H1 (cell line): ENCODE data around the gene CGRRF1. TPM values are rescaled to one million over a fixed set of nuclear protein-coding genes. Genes with fewer than 3 reads are reported as not detected.

Source experiments
- CTCF ChIA-PET: fragments of 300-600 bp; sonication (Branson Sonifier 250); formaldehyde crosslinking; loops from one replicate; lab custom pipeline; 2021; ENCODE audit not compliant: partially characterized antibody; lab: Charles Lee
- POLR2A ChIA-PET: fragments of 300-600 bp; sonication (Branson Sonifier 250); formaldehyde crosslinking; loops from one replicate; lab custom pipeline; 2021; ENCODE audit warnings: inconsistent platforms; ENCODE audit not compliant: partially characterized antibody; lab: Charles Lee
- DNase-seq, 2 experiments: peaks; one replicate each; pipeline versions ENCODE4 v3.0.0 to v3.0.0-alpha.2; 2010 to 2022; ENCODE audit warnings: low spot score in 2 of 2, low read depth in 1 of 2, mixed read lengths in 1 of 2
- FAIRE-seq: peaks from 2 replicates; lab custom pipeline; 2011; peaks lifted over from hg19 to GRCh38; lab: Jason Lieb, UNC
- H2AFZ ChIP-seq: 2 replicates; pipeline ENCODE4 v1.8.1; 2012; ENCODE audit warnings: low read length, inconsistent platforms
- H2AK5ac ChIP-seq: 2 replicates; pipeline ENCODE4 v1.6.1; 2013; ENCODE audit warnings: low read depth, low read length
- H2BK120ac ChIP-seq: replicated peaks from 2 replicates; pipeline ENCODE3; 2013; ENCODE audit warnings: low read depth, low read length, inconsistent platforms
- H2BK12ac ChIP-seq: 2 replicates; pipeline ENCODE4 v1.6.1; 2013; ENCODE audit warnings: low read depth, low read length
- H2BK15ac ChIP-seq: 2 replicates; pipeline ENCODE4 v1.6.1; 2013; ENCODE audit warnings: low read length
- H2BK20ac ChIP-seq: 2 replicates; pipeline ENCODE4 v1.6.1; 2013; ENCODE audit warnings: low read length
- H2BK5ac ChIP-seq: 2 replicates; pipeline ENCODE4 v1.6.1; 2013; ENCODE audit warnings: low read depth, low read length
- H3K14ac ChIP-seq: 2 replicates; pipeline ENCODE4 v1.6.1; 2013; ENCODE audit warnings: inconsistent platforms; ENCODE audit not compliant: insufficient read length
- H3K18ac ChIP-seq: 2 replicates; pipeline ENCODE4 v1.6.1; 2013; ENCODE audit warnings: low read length; ENCODE audit errors: extremely low read depth
- H3K23ac ChIP-seq: 2 replicates; pipeline ENCODE4 v1.6.1; 2013; ENCODE audit warnings: inconsistent platforms; ENCODE audit not compliant: insufficient read length
- H3K23me2 ChIP-seq: 2 replicates; pipeline ENCODE4 v1.6.1; 2013; ENCODE audit warnings: low read depth, low read length
- H3K27ac ChIP-seq: 2 replicates; pipeline ENCODE4 v1.6.1; 2011; ENCODE audit warnings: low read depth, low read length, inconsistent platforms
- H3K27me3 ChIP-seq, 4 experiments: replicated peaks in 1 of 4; 1 replicate in 1 of 4; 2 replicates in 3 of 4; pipeline versions ENCODE4 v1.6.1 to v1.8.1; 2011 to 2013; ENCODE audit warnings: low read length in 3 of 4, mild to moderate bottlenecking in 3 of 4, inconsistent platforms in 2 of 4, mixed read lengths in 2 of 4, moderate library complexity in 1 of 4; ENCODE audit not compliant: control insufficient read depth in 3 of 4, insufficient read depth in 3 of 4; ENCODE audit errors: extremely low read depth in 1 of 4
- H3K36me3 ChIP-seq, 4 experiments: 2 replicates each; pipeline versions ENCODE4 v1.6.1 to v1.8.1; 2011 to 2013; ENCODE audit warnings: mild to moderate bottlenecking in 4 of 4, low read length in 3 of 4, moderate library complexity in 2 of 4, control low read depth in 1 of 4, inconsistent platforms in 1 of 4; ENCODE audit not compliant: insufficient read depth in 4 of 4, control insufficient read depth in 2 of 4
- H3K4ac ChIP-seq: replicated peaks from 2 replicates; pipeline ENCODE3; 2013; ENCODE audit warnings: low read length, low read depth, mixed read lengths, inconsistent platforms; ENCODE audit not compliant: insufficient read length
- H3K4me1 ChIP-seq, 4 experiments: replicated peaks in 1 of 4; 1 replicate in 1 of 4; 2 replicates in 3 of 4; pipeline versions ENCODE4 v1.6.1 to v1.8.1; 2011 to 2013; ENCODE audit warnings: low read length in 3 of 4, inconsistent platforms in 2 of 4, mixed read lengths in 1 of 4; ENCODE audit not compliant: insufficient read depth in 4 of 4, control insufficient read depth in 3 of 4
- H3K4me2 ChIP-seq, 2 experiments: 2 replicates each; pipeline versions ENCODE4 v1.6.1 to v1.8.1; 2011 to 2013; ENCODE audit warnings: low read depth in 2 of 2, low read length in 2 of 2, control low read depth in 1 of 2, inconsistent platforms in 1 of 2, mild to moderate bottlenecking in 1 of 2; ENCODE audit not compliant: insufficient read depth in 1 of 2
- H3K4me3 ChIP-seq, 4 experiments: fragments of 200-600, 300-600 bp in 1 of 4; sonication (generic), shearing (Covaris generic), sonication (Bioruptor Twin) in 1 of 4; 2 replicates each; pipeline versions ENCODE4 v1.5.1 to v1.8.1; 2011 to 2016; ENCODE audit warnings: low read length in 4 of 4, low read depth in 3 of 4, control low read depth in 2 of 4, inconsistent platforms in 2 of 4, mild to moderate bottlenecking in 2 of 4, mixed read lengths in 1 of 4, moderate library complexity in 1 of 4; ENCODE audit not compliant: insufficient read depth in 2 of 4; ENCODE audit errors: extremely low read depth in 1 of 4
- H3K56ac ChIP-seq: replicated peaks from 2 replicates; pipeline ENCODE3; 2013; ENCODE audit warnings: low read depth, mild to moderate bottlenecking, mixed read lengths, low read length, inconsistent platforms; ENCODE audit not compliant: insufficient read length
- H3K79me1 ChIP-seq: 2 replicates; pipeline ENCODE4 v1.6.1; 2013; ENCODE audit warnings: low read depth, low read length, control low read depth
- H3K79me2 ChIP-seq, 2 experiments: 2 replicates each; pipeline versions ENCODE4 v1.6.1 to v1.8.1; 2012 to 2013; ENCODE audit warnings: low read length in 2 of 2, mild to moderate bottlenecking in 2 of 2, inconsistent platforms in 1 of 2; ENCODE audit not compliant: insufficient read depth in 2 of 2, control insufficient read depth in 1 of 2
- H3K9ac ChIP-seq, 4 experiments: replicated peaks in 1 of 4; 1 replicate in 1 of 4; 2 replicates in 3 of 4; pipeline versions ENCODE4 v1.6.1 to v1.8.1; 2011 to 2013; ENCODE audit warnings: low read depth in 3 of 4, low read length in 3 of 4, control low read depth in 2 of 4, mild to moderate bottlenecking in 2 of 4, moderate library complexity in 2 of 4, inconsistent platforms in 1 of 4; ENCODE audit errors: extremely low read depth in 1 of 4
- H3K9me3 ChIP-seq, 2 experiments: 2 replicates each; pipeline versions ENCODE4 v1.6.1 to v1.8.1; 2012 to 2013; ENCODE audit warnings: mild to moderate bottlenecking in 2 of 2, moderate library complexity in 2 of 2, control low read depth in 1 of 2, inconsistent platforms in 1 of 2, low read depth in 1 of 2, low read length in 1 of 2, mixed read lengths in 1 of 2; ENCODE audit not compliant: insufficient read depth in 2 of 2
- H4K20me1 ChIP-seq, 2 experiments: replicated peaks in 1 of 2; 2 replicates each; pipeline versions ENCODE3 to v1.8.1; 2011 to 2013; ENCODE audit warnings: inconsistent platforms in 2 of 2, low read length in 2 of 2, mild to moderate bottlenecking in 1 of 2; ENCODE audit not compliant: insufficient read depth in 2 of 2, control insufficient read depth in 1 of 2
- H4K5ac ChIP-seq: 2 replicates; pipeline ENCODE4 v1.6.1; 2013; ENCODE audit warnings: low read length, low read depth, mixed read lengths, inconsistent platforms; ENCODE audit not compliant: insufficient read length
- H4K8ac ChIP-seq: 2 replicates; pipeline ENCODE4 v1.8.0; 2013; ENCODE audit warnings: mild to moderate bottlenecking, moderate library complexity, low read length, inconsistent platforms; ENCODE audit not compliant: insufficient read depth; ENCODE audit errors: extremely low read depth
- H4K91ac ChIP-seq: replicated peaks from 2 replicates; pipeline ENCODE3; 2013; ENCODE audit warnings: low read length, mixed read lengths, inconsistent platforms; ENCODE audit not compliant: insufficient read length
- CBX8 ChIP-seq: fragments of 300-800, 300-1000 bp; sonication (generic); IDR thresholded peaks from 2 replicates; pipeline ENCODE4 v1.7.1; 2016; ENCODE audit warnings: low read depth, low read length, borderline replicate concordance
- CHD2 ChIP-seq: IDR thresholded peaks from 2 replicates; pipeline ENCODE4 v1.6.1; 2012; ENCODE audit warnings: low read length, improper control_type of control experiment
- EGR1 ChIP-seq: IDR thresholded peaks from 2 replicates; pipeline ENCODE4 v1.6.1; 2011; ENCODE audit warnings: low read depth, low read length, borderline replicate concordance
- FOSL1 ChIP-seq: IDR thresholded peaks from 2 replicates; pipeline ENCODE4 v1.6.1; 2011; ENCODE audit warnings: mild to moderate bottlenecking, low read depth, low read length, moderate library complexity; ENCODE audit not compliant: insufficient read depth
- POLR2AphosphoS5 ChIP-seq: IDR thresholded peaks from 2 replicates; pipeline ENCODE4 v1.6.1; 2011; ENCODE audit warnings: low read depth, low read length
- RAD21 ChIP-seq, 2 experiments: IDR thresholded peaks in 1 of 2; conservative IDR thresholded peaks in 1 of 2; 2 replicates each; pipeline ENCODE4 v1.6.1; 2011; ENCODE audit warnings: low read depth in 2 of 2, low read length in 2 of 2, improper control_type of control experiment in 1 of 2, inconsistent platforms in 1 of 2, mild to moderate bottlenecking in 1 of 2, moderate library complexity in 1 of 2
- SIN3A ChIP-seq, 2 experiments: IDR thresholded peaks in 1 of 2; conservative IDR thresholded peaks in 1 of 2; 2 replicates each; pipeline ENCODE4 v1.6.1; 2011 to 2012; ENCODE audit warnings: low read length in 2 of 2, improper control_type of control experiment in 1 of 2, low read depth in 1 of 2, mild to moderate bottlenecking in 1 of 2
- SIX5 ChIP-seq: IDR thresholded peaks from 2 replicates; pipeline ENCODE4 v1.6.1; 2011; ENCODE audit warnings: mild to moderate bottlenecking, low read depth, low read length
- SP1 ChIP-seq: IDR thresholded peaks from 2 replicates; pipeline ENCODE4 v1.6.1; 2011; ENCODE audit warnings: low read depth, low read length
- YY1 ChIP-seq: IDR thresholded peaks from 2 replicates; pipeline ENCODE4 v1.6.1; 2011; ENCODE audit warnings: low read depth, mild to moderate bottlenecking, low read length
- WGBS, 2 experiments: shearing (Covaris generic) in 1 of 2; methylation state at CpG; one replicate each; pipeline versions ENCODE4 v1.1.6 to v1.1.7; 2013 to 2015; ENCODE audit warnings: low lambda C conversion rate in 2 of 2, mixed read lengths in 2 of 2, inconsistent platforms in 1 of 2, low coverage in 1 of 2, missing lambda C conversion rate in 1 of 2; ENCODE audit not compliant: insufficient replicate concordance in 2 of 2, insufficient coverage in 1 of 2, insufficient read length in 1 of 2; ENCODE audit errors: extremely low coverage in 1 of 2, missing lambda C conversion rate in 1 of 2; 5-methylcytosine and 5-hydroxymethylcytosine counted together
- polyA plus RNA-seq, 7 experiments: library from polyadenylated mRNA; depleted of rRNA in 3 of 7; stranded (reverse) in 5 of 7; unstranded in 2 of 7; fragments of >200 nt in 5 of 7; fragments of 200-250 nt in 2 of 7; gene quantifications; 1 replicate in 5 of 7; 2 replicates in 1 of 7; 4 replicates in 1 of 7; pipeline versions ENCODE4 v1.2.1 to v1.2.3, GENCODE V29; 2011 to 2013; ENCODE audit warnings: missing spikeins in 2 of 7, mixed read lengths in 2 of 7
- total RNA-seq: library from RNA; stranded (reverse); fragmentation: NEBNext Ultra II Directional; extraction: Animal tissue kit (Norgen Biotek cat#: 25700); gene quantifications from 2 replicates; pipeline ENCODE4 v1.2.1, GENCODE V29; 2021
- TF ChIP-seq, protein P1 (sequence below), 3 experiments: IDR thresholded peaks; 1 replicate in 2 of 3; 2 replicates in 1 of 3; pipeline versions ENCODE4 v1.5.1 to v1.6.1; 2011; ENCODE audit warnings: low read length in 3 of 3, mild to moderate bottlenecking in 3 of 3, inconsistent platforms in 2 of 3, low read depth in 1 of 3, moderate library complexity in 1 of 3; ENCODE audit not compliant: insufficient read depth in 1 of 3; ENCODE audit errors: control extremely low read depth in 1 of 3

The CGRRF1 gene
- total and polyA plus RNA-seq, 2 of the 8 experiments (the other 6 are each of a cell fraction or from before 2014, with no cell fraction given) = 7.4 to 20.2 TPM

DNA sequence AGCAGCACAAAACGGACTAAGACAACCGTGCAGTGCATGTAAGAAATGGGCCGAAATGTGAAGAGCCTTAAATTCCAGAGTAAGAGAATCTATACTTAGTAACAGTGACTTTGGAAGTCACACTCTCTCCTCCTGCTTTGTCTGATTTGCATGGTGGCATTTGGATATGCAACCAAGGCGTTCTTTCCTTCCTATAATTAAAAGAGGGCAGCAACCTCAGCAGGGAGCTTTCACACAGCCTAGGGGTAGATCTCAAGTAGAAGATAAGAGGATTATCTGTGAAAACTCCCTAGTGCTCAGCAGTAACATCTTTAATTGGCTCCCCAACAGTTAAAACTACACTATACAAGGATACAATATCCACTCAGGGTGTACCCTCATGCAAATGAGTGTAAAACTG, 37.4 kb upstream of the CGRRF1 start:
- H3K27ac ChIP-seq = no peak overlapping the region
- H3K27me3 ChIP-seq = no peaks in the 10 kb centered on the region
- H3K4me2 ChIP-seq = no peak overlapping the region
- H2BK15ac ChIP-seq = no peak overlapping the region
- DNase-seq (no peak), FAIRE-seq (no peak)
- H3K4ac ChIP-seq = no peak overlapping the region
- peaks cover 0 to 12% (median 0%) of the 10 kb centered on the region in 4 experiments; a peak in 2 of 8 replicates for H3K36me3 ChIP-seq
- ChIA-PET CTCF (interaction anchor here (0.9 to 3.5 kb wide), 5 partner anchors 11 to 105 kb away, joined by 3 to 15 read pairs (median 3); partner anchors contain the start of gene GMFB), POLR2A (interaction anchor here (0.8 to 2.5 kb wide), 5 partner anchors 9 to 31 kb away, joined by 3 to 12 read pairs (median 5); partner anchors contain the start of gene GMFB)
- no peak overlapping the region for H3K23ac ChIP-seq
- WGBS, 2 experiments = 90% methylated on average over 4 of the region's 4 CpGs; no CpG with 5 or more reads in 1 of the 2 experiments
- no peak overlapping the region for H4K91ac ChIP-seq
- no peaks in the 10 kb centered on the region for H3K23me2 ChIP-seq
- no peak overlapping the region for H3K9ac ChIP-seq
- H4K5ac ChIP-seq = no peak overlapping the region
- H3K14ac ChIP-seq = no peak overlapping the region
- H3K4me3 ChIP-seq = no peak overlapping the region; a peak in 1 of 8 replicates
- no peak overlapping the region for H2BK5ac ChIP-seq
- H3K4me1 ChIP-seq = no peaks in the 10 kb centered on the region; a peak in 1 of 7 replicates
- no peaks in the 10 kb centered on the region for H3K79me2 ChIP-seq
- H3K18ac ChIP-seq = no peak overlapping the region
- no peak overlapping the region for H2BK120ac ChIP-seq
- H2BK12ac ChIP-seq = no peak overlapping the region
- peaks cover 0 to 4% of the 10 kb centered on the region in 2 experiments; a peak in 2 of 4 replicates for H3K9me3 ChIP-seq
- H4K8ac ChIP-seq = no peak overlapping the region
- no peaks in the 10 kb centered on the region for H3K79me1 ChIP-seq
- H2BK20ac ChIP-seq = no peak overlapping the region
- no peak overlapping the region for H3K56ac ChIP-seq
- no peak overlapping the region for H2AFZ ChIP-seq
- H2AK5ac ChIP-seq = no peak overlapping the region
- no peaks in the 10 kb centered on the region for H4K20me1 ChIP-seq
- no peak for TF ChIP-seq CHD2
- TF ChIP-seq RAD21 (IDR thresholded peaks at IDR 0.05 in 1 of 2, conservative IDR thresholded peaks at IDR 0.05 in 1 of 2; ENCODE audit: low read depth in 2 of 2, low read length in 2 of 2) = no peak
- TF ChIP-seq SP1 = no peak
- no peak for TF ChIP-seq POLR2AphosphoS5
- TF ChIP-seq FOSL1 = no peak
- no peak for TF ChIP-seq EGR1
- TF ChIP-seq SIX5 = no peak
- TF ChIP-seq SIN3A (conservative IDR thresholded peaks at IDR 0.05 in 1 of 2, IDR thresholded peaks at IDR 0.05 in 1 of 2; ENCODE audit: low read depth in 1 of 2, low read length in 2 of 2) = no peak
- no peak for TF ChIP-seq CBX8
- TF ChIP-seq, protein P1, sequence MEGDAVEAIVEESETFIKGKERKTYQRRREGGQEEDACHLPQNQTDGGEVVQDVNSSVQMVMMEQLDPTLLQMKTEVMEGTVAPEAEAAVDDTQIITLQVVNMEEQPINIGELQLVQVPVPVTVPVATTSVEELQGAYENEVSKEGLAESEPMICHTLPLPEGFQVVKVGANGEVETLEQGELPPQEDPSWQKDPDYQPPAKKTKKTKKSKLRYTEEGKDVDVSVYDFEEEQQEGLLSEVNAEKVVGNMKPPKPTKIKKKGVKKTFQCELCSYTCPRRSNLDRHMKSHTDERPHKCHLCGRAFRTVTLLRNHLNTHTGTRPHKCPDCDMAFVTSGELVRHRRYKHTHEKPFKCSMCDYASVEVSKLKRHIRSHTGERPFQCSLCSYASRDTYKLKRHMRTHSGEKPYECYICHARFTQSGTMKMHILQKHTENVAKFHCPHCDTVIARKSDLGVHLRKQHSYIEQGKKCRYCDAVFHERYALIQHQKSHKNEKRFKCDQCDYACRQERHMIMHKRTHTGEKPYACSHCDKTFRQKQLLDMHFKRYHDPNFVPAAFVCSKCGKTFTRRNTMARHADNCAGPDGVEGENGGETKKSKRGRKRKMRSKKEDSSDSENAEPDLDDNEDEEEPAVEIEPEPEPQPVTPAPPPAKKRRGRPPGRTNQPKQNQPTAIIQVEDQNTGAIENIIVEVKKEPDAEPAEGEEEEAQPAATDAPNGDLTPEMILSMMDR (IDR thresholded peaks at IDR 0.05; ENCODE audit: control extremely low read depth in 1 of 3, insufficient read depth in 1 of 3, low read depth in 1 of 3, low read length in 3 of 3) = no peak
- TF ChIP-seq YY1 = no peak
